Uterus (tissue), 4 donors: ENCODE measurements around the gene ELMO1. TPM values are rescaled to one million over a fixed set of nuclear protein-coding genes. Genes with fewer than 3 reads are reported as not detected.

Experiments
- DNase-seq, 2 donors: peaks; one replicate each; pipeline ENCODE4 v3.0.0-alpha.2; 2019 to 2020
- H3K27ac ChIP-seq, 2 donors: fragments of 200-600 bp; sonication (generic); 1 replicate in 1 of 2; 2 replicates in 1 of 2; pipeline ENCODE4 v1.5.1; 2016 to 2018
- H3K27me3 ChIP-seq, 2 donors: fragments of 200-600 bp; sonication (generic); one replicate each; pipeline ENCODE4 v1.5.1; 2018 to 2019; ENCODE audit warnings: control low read depth in 1 of 2
- H3K36me3 ChIP-seq, 2 donors: fragments of 200-600 bp; sonication (generic); one replicate each; pipeline ENCODE4 v1.5.1; 2019; ENCODE audit warnings: control low read depth in 1 of 2
- H3K4me1 ChIP-seq, 2 donors: fragments of 200-600 bp; sonication (generic); one replicate each; pipeline ENCODE4 v1.5.1; 2018 to 2019; ENCODE audit warnings: control low read depth in 1 of 2
- H3K4me3 ChIP-seq, 2 donors: fragments of 200-600 bp; sonication (generic); 1 replicate in 1 of 2; 2 replicates in 1 of 2; pipeline ENCODE4 v1.5.1; 2018 to 2019; ENCODE audit warnings: mild to moderate bottlenecking in 1 of 2
- H3K9me3 ChIP-seq, 2 donors: fragments of 200-600 bp; sonication (generic); one replicate each; pipeline ENCODE4 v1.5.1; 2019; ENCODE audit warnings: control low read depth in 1 of 2
- CTCF ChIP-seq, 4 experiments: fragments of 200-600 bp in 2 of 4; fragments of 450-650 bp in 2 of 4; sonication (generic) in 2 of 4; IDR thresholded peaks; one replicate each; pipeline ENCODE4 v1.5.1; 2016 to 2019; ENCODE audit warnings: antibody characterized with exemption in 4 of 4, mild to moderate bottlenecking in 2 of 4, moderate library complexity in 1 of 4
- POLR2A ChIP-seq, 2 donors: fragments of 450-650 bp; IDR thresholded peaks; one replicate each; pipeline ENCODE4 v1.6.1; 2016; ENCODE audit warnings: antibody characterized with exemption in 2 of 2, mild to moderate bottlenecking in 1 of 2, moderate library complexity in 1 of 2
- intact Hi-C: fragments of 100-400 bp; cut with DNase I; formaldehyde crosslinking; loops from one replicate; pipeline ENCODE4 v1.15.1; 2023; ENCODE audit warnings: low total_unique reads
- total RNA-seq, 4 donors: library from RNA; depleted of rRNA in 3 of 4; stranded (reverse); fragments of >200 nt in 3 of 4; gene quantifications; one replicate each; pipeline versions ENCODE4 v1.1.0 to v1.2.4, GENCODE V29; 2014 to 2023
- donor health status: DM: yes; HTN: yes; CAD: no.

ELMO1 gene
- total RNA-seq, 4 donors from 2014 or later: 37.9 to 64.7 (median 55.5) TPM

- no peak for DNase-seq
- peaks cover 0 to 13% of the 10 kb centered on the region in 2 donors for H3K4me1 ChIP-seq
- no peaks in the 10 kb centered on the region for H3K36me3 ChIP-seq
- peak overlapping the region in 1 of 2 donors; percentile 76 for H3K27ac ChIP-seq
- no peaks in the 10 kb centered on the region for H3K9me3 ChIP-seq
- H3K27me3 ChIP-seq: no peaks in the 10 kb centered on the region
- TF ChIP-seq POLR2A (IDR thresholded peaks at IDR 0.05) (no peak), CTCF (IDR thresholded peaks at IDR 0.05) (no peak)
- intact Hi-C loops: no loop called here
- no peak overlapping the region for H3K4me3 ChIP-seq
These were observed 415.5 kb downstream of the ELMO1 start for GRCh38 chr7:37033141-37033540.

DNA sequence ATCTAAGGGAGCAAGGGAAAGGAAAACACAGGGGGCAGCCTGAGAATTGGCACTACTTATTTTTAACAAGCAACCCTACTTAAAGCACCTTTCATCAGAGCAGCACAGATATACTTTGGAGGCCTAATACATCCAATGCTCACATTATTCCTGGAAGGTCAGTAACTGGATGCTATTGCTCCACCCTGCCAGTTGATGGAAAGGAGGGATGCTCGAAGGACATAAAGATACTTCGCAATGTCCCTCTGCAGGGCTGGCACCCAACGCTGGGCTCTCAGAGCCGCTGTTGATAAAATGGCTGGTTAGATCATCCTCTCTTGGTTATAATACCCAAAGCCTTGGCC lies 416.4 kb downstream of the ELMO1 start:
- intact Hi-C loops: no loop called here
- Histone ChIP-seq H3K36me3 (no peaks in the 10 kb centered on the region), H3K9me3 (no peaks in the 10 kb centered on the region), H3K27ac (peak overlapping the region; percentile 76 to 82), H3K4me3 (no peak overlapping the region), H3K4me1 (peaks cover 0 to 13% of the 10 kb centered on the region in 2 donors), H3K27me3 (no peaks in the 10 kb centered on the region)
- TF ChIP-seq POLR2A (IDR thresholded peaks at IDR 0.05): no peak
- no peak for TF ChIP-seq CTCF (IDR thresholded peaks at IDR 0.05)
- no peak for DNase-seq

GRCh38 chr7:37031571-37032257 lies 416.9 kb downstream of the ELMO1 start:
- peak; percentile 68 to 86 for DNase-seq
- H3K4me3 ChIP-seq: no peak overlapping the region
- H3K27ac ChIP-seq: peak overlapping the region; percentile 76 to 82
- no peak for TF ChIP-seq POLR2A (IDR thresholded peaks at IDR 0.05)
- no peak for TF ChIP-seq CTCF (IDR thresholded peaks at IDR 0.05)
- no peaks in the 10 kb centered on the region for H3K27me3 ChIP-seq
- no peaks in the 10 kb centered on the region for H3K9me3 ChIP-seq
- no peaks in the 10 kb centered on the region for H3K36me3 ChIP-seq
- peaks cover 0 to 13% of the 10 kb centered on the region in 2 donors for H3K4me1 ChIP-seq
- intact Hi-C loops: no loop called here

DNA sequence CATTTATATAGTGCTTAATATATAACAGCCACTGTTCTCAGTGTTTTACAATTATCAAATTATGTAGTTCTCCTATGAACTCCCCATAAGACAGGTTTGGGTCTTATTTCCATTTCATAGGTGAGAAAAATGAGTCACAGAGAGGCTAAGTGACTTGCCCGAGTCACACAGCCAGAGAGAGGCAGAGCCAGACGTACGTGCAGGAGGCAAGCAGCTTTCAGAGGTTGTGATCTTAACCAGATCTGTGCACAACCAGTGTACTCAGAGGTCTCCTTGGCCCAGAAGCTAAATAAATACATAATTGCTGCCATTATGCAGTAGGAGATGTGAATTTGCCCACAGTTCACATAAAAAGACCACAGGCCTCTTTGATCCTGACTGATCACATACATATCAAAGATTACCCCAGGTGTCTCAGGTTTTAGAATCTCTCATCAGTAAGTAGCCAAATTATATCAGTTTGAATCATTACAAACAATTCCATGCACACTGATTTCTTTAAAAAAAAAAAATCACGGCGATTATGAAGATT lies 419.7 kb downstream of the ELMO1 start:
- TF ChIP-seq POLR2A (IDR thresholded peaks at IDR 0.05) (no peak), CTCF (IDR thresholded peaks at IDR 0.05) (no peak)
- H3K4me1 ChIP-seq: peaks cover 0 to 13% of the 10 kb centered on the region in 2 donors
- no peaks in the 10 kb centered on the region for H3K9me3 ChIP-seq
- no peak overlapping the region for H3K27ac ChIP-seq
- DNase-seq: no peak
- no peak overlapping the region for H3K4me3 ChIP-seq
- H3K36me3 ChIP-seq: no peaks in the 10 kb centered on the region
- no peaks in the 10 kb centered on the region for H3K27me3 ChIP-seq
- intact Hi-C loops: loop anchor here (5.0 kb wide), 1 partner anchor 1347 kb away; no protein-coding TSS in a partner anchor

- Histone ChIP-seq H3K36me3 (no peaks in the 10 kb centered on the region), H3K27me3 (no peaks in the 10 kb centered on the region), H3K27ac (no peak overlapping the region), H3K4me1 (peaks cover 0 to 13% of the 10 kb centered on the region in 2 donors), H3K9me3 (no peaks in the 10 kb centered on the region), H3K4me3 (no peak overlapping the region)
- TF ChIP-seq POLR2A (IDR thresholded peaks at IDR 0.05) (no peak), CTCF (IDR thresholded peaks at IDR 0.05) (no peak)
- no peak for DNase-seq
- intact Hi-C loops: loop anchor here (5.0 kb wide), 1 partner anchor 1345 kb away; no protein-coding TSS in a partner anchor
These were observed 420.9 kb downstream of the ELMO1 start for GRCh38 chr7:37027557-37028341.
